AG04450 (cell line): ENCODE data around the gene NPIPB8. TPM values are rescaled to one million over a fixed set of nuclear protein-coding genes. Genes with fewer than 3 reads are reported as not detected.
"Not testable (repeated sequence)": the region's sequence is repeated elsewhere in the genome, so short reads cannot be mapped to it uniquely, and the experiment has no call there.

Experiments used
- CTCF ChIA-PET: fragments of 300-600, 350-600 bp; formaldehyde crosslinking; extraction: SDS; loops from one replicate; lab custom pipeline; 2022; ENCODE audit warnings: antibody characterized with exemption, inconsistent platforms; lab: Charles Lee
- POLR2A ChIA-PET: fragments of 350-600 bp; formaldehyde crosslinking; extraction: SDS; loops from one replicate; lab custom pipeline; 2021; ENCODE audit warnings: antibody characterized with exemption, inconsistent platforms; lab: Yijun Ruan, JAX
- DNase-seq: peaks from one replicate; pipeline ENCODE4 v3.0.0-alpha.2; 2011; ENCODE audit warnings: low read depth, low spot score
- H3K27ac ChIP-seq: one replicate; pipeline ENCODE4 v1.5.1; 2012; ENCODE audit warnings: low read depth, low read length, control low read depth
- H3K27me3 ChIP-seq: one replicate; pipeline ENCODE4 v1.6.0; 2012; ENCODE audit warnings: low read length; ENCODE audit not compliant: control insufficient read depth, insufficient read depth
- H3K4me3 ChIP-seq: 2 replicates; pipeline ENCODE4 v1.5.1; 2011; ENCODE audit warnings: mild to moderate bottlenecking, low read depth, low read length, control low read depth
- H3K9me3 ChIP-seq: 2 replicates; pipeline ENCODE4 v1.5.1; 2012; ENCODE audit warnings: low read length; ENCODE audit not compliant: control insufficient read depth, insufficient read depth
- CTCF ChIP-seq: IDR thresholded peaks from 2 replicates; pipeline ENCODE4 v1.5.1; 2011; ENCODE audit warnings: low read depth, low read length, control low read depth, inconsistent platforms
- polyA minus RNA-seq: library from RNA; depleted of rRNA, polyadenylated mRNA; stranded (reverse); fragments of >200 nt; gene quantifications from 2 replicates; pipeline ENCODE4 v1.2.3, GENCODE V29; 2011; rRNA and poly(A)+ RNA removed
- polyA plus RNA-seq: library from polyadenylated mRNA; depleted of rRNA; stranded (reverse); fragments of >200 nt; gene quantifications from 2 replicates; pipeline ENCODE4 v1.2.3, GENCODE V29; 2011; rRNA removed

The NPIPB8 gene
- polyA plus RNA-seq = 0.69 and 0.81 TPM in 2 replicates
- polyA minus RNA-seq = 0.87 and 1.1 TPM in 2 replicates

- CTCF ChIA-PET, H3K9me3 ChIP-seq, DNase-seq, H3K27ac ChIP-seq, POLR2A ChIA-PET, H3K4me3 ChIP-seq, H3K27me3 ChIP-seq: not testable (repeated sequence)
Measured at GRCh38 chr16:28637765-28638164, at the start of gene NPIPB8. Gene NPIPB8 (plus strand): TSS chr16:28638065. CDS start chr16:28638361, 296 bp downstream.

DNA sequence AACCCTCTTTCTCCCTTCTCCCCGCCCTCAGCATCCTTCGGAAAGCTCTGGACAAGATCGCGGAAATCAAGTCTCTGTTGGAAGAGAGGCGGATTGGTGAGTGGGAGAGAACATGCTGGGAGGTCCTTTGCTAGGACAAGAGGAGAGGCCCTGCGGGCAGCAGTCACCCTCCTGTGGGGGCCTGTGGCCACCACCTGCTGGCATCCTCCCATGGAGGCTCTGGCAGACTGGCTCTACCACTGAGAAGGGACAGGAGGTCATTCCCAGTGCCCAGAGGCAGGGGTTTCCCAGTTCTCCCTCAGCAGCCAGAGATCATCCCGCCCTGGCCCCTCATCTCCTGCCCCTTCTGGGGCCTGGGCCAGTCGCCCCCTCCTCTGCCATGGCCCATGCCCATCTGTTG lies 48.8 kb upstream of the NPIPB8 start:
- DNase-seq = no peak
- ChIA-PET POLR2A (no interaction called here), CTCF (no interaction called here)
- no peak overlapping the region for H3K4me3 ChIP-seq
- TF ChIP-seq CTCF = no peak
- no peak overlapping the region for H3K27ac ChIP-seq
- H3K27me3 ChIP-seq = no peaks in the 10 kb centered on the region
- no peaks in the 10 kb centered on the region for H3K9me3 ChIP-seq

DNA sequence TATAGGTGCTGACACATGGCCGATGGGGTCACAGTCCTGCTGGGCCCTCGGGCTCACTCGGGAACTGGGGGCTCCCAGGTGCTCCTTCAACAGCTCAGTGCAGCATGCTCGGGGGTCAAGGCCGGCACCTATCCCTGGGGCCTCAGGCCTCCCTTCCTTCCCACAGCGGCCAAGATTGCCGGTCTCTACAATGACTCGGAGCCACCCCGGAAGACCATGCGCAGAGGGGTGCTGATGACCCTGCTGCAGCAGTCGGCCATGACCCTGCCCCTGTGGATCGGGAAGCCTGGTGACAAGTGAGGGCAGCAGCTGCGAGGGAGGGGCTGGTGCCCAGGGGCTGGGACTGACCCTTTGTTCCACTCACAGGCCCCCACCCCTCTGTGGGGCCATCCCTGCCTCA lies 47.9 kb upstream of the NPIPB8 start:
- Histone ChIP-seq H3K27me3 (no peaks in the 10 kb centered on the region), H3K9me3 (no peaks in the 10 kb centered on the region), H3K27ac (no peak overlapping the region), H3K4me3 (no peak overlapping the region)
- no peak for DNase-seq
- TF ChIP-seq CTCF = no peak
- POLR2A ChIA-PET = no interaction called here
- CTCF ChIA-PET = no interaction called here

GRCh38 chr16:28590384-28591340 lies 47.2 kb upstream of the NPIPB8 start:
- no peak overlapping the region for H3K4me3 ChIP-seq
- H3K27me3 ChIP-seq = no peaks in the 10 kb centered on the region
- ChIA-PET CTCF (no interaction called here), POLR2A (no interaction called here)
- no peak overlapping the region for H3K27ac ChIP-seq
- H3K9me3 ChIP-seq = no peaks in the 10 kb centered on the region
- DNase-seq = no peak
- no peak for TF ChIP-seq CTCF

GRCh38 chr16:28591355-28591754 lies 46.5 kb upstream of the NPIPB8 start:
- TF ChIP-seq CTCF = no peak
- no peak for DNase-seq
- POLR2A ChIA-PET = no interaction called here
- Histone ChIP-seq H3K27me3 (no peaks in the 10 kb centered on the region), H3K27ac (no peak overlapping the region), H3K4me3 (no peak overlapping the region), H3K9me3 (no peaks in the 10 kb centered on the region)
- CTCF ChIA-PET = no interaction called here
